Cerebellar cortex (tissue), 1 donor: ENCODE results near the gene ABCC9.

Experiments used
- DNase-seq: peaks from one replicate; pipeline ENCODE4 v3.0.0-alpha.2; 2015; ENCODE audit warnings: low spot score

Gene ABCC9

GRCh38 chr12:21773806-21774205, 167.4 kb downstream of the ABCC9 start:
- DNase-seq, result no peak

GRCh38 chr12:21773263-21773741, 167.9 kb downstream of the ABCC9 start:
- no peak for DNase-seq

- no peak for DNase-seq
These were observed 169.9 kb downstream of the ABCC9 start for GRCh38 chr12:21771311-21771710.

- DNase-seq, result no peak
These were observed 171.9 kb downstream of the ABCC9 start for GRCh38 chr12:21769307-21769706.

- no peak for DNase-seq
These were observed 174.8 kb downstream of the ABCC9 start for GRCh38 chr12:21766403-21766802.

- DNase-seq, result no peak
These were observed 176.3 kb downstream of the ABCC9 start for GRCh38 chr12:21764950-21765349.

GRCh38 chr12:21764065-21764464, 177.2 kb downstream of the ABCC9 start:
- DNase-seq, result no peak

GRCh38 chr12:21763531-21763930, 177.7 kb downstream of the ABCC9 start:
- no peak for DNase-seq

GRCh38 chr12:21759737-21760136, 181.5 kb downstream of the ABCC9 start:
- no peak for DNase-seq

GRCh38 chr12:21757735-21758134, 183.5 kb downstream of the ABCC9 start:
- no peak for DNase-seq

- no peak for DNase-seq
These were observed 184.5 kb downstream of the ABCC9 start for GRCh38 chr12:21756699-21757098.

GRCh38 chr12:21751517-21751916, 189.7 kb downstream of the ABCC9 start:
- DNase-seq, result no peak
